Activated CD4-positive, alpha-beta T cell treated with anti-CD3 and anti-CD28 coated beads for 24 hours (primary cell): Measurements from ENCODE around the gene TAF11.
"Not testable (repeated sequence)": the region's sequence is repeated elsewhere in the genome, so short reads cannot be mapped to it uniquely, and the experiment has no call there.

ENCODE experiments used
- DNase-seq, 2 donors: peaks; one replicate each; pipeline ENCODE4 v3.0.0-alpha.2; 2020; ENCODE audit warnings: low read depth in 2 of 2

The TAF11 gene

GRCh38 chr6:34887753-34888513, at the start of gene TAF11:
TAF11 (minus strand) TSS chr6:34888042; CDS start chr6:34887957, 85 bp downstream.
- DNase-seq = peak; percentile 75 to 87

- DNase-seq = no peak
Observed at GRCh38 chr6:34934516-34934915, 46.7 kb upstream of the TAF11 start.

GRCh38 chr6:34932202-34932601, 44.4 kb upstream of the TAF11 start:
- DNase-seq = not testable (repeated sequence)

DNA sequence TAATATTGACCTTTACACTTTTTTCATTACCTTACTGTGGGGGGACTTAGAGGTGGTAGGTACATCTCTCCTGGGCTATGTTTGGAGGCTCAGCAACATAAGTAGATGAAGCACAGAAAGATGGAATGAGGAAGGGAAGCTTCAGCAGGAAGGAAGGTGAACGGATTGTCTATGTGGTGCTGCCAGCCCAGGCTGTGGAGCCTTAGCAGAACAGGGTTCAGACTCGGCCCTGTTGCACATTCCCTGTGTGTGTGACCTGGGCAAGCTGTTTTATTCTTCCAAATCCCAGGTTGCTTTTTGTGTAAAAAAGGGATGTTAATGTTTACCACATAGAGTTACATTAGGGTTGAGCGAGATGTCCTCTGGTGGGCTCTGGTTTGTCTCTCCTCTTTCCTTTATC, 42.4 kb upstream of the TAF11 start:
- DNase-seq = no peak

GRCh38 chr6:34929241-34929978, 41.6 kb upstream of the TAF11 start:
- DNase-seq = no peak

DNA sequence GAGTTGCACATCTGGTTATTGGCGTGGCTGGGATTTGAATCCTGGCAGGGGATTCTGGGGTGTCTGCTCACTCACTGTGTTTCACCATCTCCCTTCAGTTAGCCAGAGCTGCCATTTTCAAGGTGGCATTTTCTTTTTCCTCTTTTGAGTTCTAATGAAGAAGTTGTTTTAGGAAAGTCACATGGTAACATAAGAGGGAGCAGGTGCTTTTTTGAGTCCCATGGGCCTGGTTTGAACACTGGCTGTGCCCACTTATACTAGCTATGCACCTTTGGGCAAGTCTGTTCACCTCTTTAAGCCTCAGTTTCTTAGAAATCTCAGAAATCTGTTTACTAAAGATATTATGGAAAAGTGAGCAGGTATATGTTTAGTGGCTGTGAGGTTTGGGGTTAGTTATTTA, 40.9 kb upstream of the TAF11 start:
- no peak for DNase-seq

DNA sequence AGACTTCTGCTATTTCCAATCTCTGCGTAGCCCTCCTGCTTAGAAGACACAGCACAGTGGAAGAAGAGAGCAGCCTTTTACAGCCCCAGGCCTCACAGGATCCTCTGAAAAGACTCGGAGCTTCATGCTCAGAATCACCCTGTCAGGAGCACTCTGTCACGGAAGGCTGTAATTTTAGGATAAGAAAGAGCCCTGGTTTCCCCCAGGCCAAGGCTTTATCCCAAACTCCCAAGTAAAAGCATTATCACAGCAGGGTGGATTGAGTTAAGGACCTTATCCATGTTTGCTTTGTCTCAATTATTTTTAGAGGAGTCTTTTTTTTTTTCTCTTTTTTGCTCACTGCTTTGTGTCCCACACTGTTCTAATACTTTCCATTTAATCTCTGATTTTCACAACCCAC, 40.4 kb upstream of the TAF11 start:
- DNase-seq = no peak

GRCh38 chr6:34926655-34927054, 38.8 kb upstream of the TAF11 start:
- DNase-seq = no peak

DNA sequence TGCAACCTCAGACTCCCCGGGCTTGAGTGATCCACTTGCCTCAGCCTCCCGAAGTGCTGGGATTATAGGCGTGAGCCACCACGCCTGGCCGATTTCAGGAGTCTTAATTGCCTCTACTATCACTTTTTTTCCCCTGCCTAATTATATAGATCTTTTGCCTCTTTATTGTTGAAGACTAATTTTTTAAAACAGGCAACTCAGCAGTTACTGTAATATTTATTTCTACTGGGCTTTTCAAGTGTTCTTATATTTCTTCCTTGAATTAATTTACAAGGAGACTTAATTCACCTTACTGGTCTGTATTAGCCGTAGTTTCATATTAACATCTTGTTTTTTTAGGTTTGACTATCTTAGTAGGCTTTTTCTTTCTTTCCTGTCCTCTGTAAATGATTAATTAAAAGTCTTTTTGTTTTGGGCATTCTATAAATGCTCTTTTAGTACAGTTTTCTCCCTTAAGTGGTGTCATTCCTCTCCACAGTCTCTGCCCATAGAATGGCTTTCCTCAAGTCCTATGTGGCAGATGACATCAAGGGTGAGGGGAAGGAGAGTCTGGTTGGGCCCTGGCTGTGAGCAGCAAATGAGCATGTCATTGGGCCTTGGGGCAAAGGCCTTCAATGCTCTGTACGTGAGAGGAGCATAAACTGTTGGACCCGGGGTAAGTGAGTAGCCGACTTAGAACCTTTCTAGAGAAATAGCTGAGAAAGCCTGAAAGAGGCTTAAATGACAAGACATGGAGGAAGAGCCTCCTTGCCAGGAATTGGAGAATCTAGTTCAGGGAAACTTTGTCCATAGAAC, 37.2 kb upstream of the TAF11 start:
- no peak for DNase-seq

DNA sequence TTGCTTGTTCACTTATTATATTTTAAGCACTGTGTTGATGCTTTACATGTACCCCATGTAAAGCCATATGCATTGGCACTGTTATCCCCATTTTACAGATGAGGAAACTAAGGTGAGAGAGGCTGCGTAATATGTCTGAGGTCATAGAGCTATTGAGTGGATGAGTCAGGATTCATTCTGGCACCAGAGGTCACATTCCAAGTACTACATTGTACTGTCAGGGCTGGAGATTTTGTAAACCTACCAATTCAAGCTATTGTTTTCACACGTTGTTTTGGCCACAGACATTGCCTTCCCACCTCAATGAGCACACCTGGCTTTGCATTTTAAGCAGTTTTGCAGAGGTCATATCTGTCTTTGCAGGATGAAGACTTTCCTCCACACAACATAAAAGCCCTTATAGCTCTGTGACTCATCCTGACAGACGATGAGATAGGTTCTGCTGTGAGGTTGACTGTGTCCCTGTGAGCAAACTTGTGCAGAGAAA, 34.4 kb upstream of the TAF11 start:
- DNase-seq = no peak

DNA sequence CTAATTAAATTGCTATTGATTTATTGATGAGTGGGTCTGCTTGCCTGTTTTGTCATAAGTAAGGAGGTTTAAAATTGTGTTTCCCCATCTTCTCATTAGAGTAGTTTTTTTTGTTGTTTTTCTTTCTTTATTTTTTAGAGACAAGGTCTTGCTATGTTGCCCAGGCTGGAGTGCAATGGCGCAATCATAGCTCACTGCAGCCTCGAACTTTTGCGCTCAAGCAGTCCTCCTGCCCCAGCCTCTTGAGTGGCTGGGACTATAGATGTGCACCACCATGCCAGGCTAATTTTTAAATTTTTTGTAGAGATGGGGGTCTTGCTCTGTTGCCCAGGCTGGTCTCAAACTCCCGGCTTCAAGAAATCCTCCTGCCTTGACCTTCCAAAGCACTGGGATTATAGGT, 32.3 kb upstream of the TAF11 start:
- DNase-seq = no peak

- DNase-seq = no peak
Observed at GRCh38 chr6:34919651-34920050, 31.8 kb upstream of the TAF11 start.

DNA sequence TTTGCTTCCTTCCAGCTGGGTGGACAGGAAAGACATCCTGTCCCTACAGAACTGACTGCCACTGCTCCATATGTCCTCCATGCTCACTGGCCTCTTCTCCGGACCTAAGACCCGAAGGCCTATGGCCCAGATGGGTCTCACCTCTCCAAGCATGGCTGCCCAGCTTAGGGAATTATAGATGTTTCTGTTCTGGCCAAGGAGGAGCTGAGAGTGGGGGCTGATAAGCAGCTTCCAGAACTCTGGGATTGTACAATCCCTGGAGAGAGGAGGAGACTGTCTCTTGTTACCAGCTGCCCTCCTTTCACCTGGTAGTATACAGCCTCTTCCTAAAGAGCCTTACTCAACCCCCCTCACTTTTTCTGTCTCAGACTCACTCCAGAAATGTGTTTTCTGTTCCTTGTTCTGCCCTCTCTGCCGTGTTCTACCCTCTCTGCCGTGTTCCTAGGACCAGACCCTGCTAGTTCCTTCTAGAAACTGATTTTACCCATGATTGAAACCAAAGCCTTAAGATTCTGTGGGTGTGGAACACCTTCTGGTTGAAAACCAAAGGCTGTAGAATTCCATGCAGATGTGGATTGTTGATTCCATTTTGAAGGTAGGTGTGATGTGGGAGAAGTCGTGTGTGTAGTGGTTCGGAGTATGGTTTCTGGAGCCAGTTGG, 29.9 kb upstream of the TAF11 start:
- DNase-seq = no peak

- no peak for DNase-seq
Observed at GRCh38 chr6:34916348-34916967, 28.6 kb upstream of the TAF11 start.

- no peak for DNase-seq
Observed at GRCh38 chr6:34914358-34914757, 26.5 kb upstream of the TAF11 start.

DNA sequence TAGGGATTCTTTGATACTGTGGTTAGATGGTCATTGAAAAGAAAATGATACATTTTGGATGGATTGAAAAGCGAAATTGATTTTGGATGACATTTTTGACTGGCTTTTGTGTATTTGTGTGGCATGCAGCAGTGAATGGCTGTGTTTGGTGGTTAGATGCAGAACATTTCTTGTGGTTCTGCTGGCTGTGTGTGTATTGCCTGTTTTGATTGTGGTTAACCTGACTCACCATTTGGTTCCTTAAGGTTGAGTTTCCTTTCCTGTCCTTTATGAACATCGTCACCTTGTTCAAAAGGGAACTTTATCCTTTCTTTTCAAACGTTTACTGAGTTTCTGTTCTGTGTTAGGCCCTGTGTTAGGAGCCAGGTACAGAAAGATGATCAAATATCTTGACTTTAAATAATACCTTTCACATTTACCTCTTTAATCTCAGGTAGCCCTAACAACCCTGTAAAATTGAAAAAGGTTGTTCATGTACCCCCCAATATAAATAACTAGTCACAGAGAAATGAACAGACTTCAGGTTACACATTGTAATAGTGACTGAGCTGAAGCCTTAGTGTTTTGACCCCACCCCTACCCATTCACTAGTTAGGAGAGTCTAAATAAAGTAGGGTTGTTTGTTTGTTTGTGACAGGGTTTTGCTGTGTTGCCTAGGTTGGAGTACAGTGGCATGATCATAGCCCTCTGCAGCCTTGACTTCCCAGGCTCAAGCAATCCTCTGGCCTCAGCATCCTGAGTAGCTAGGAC, 25.0 kb upstream of the TAF11 start:
- DNase-seq = peak in 1 of 2 donors; percentile 6

- no peak for DNase-seq
Observed at GRCh38 chr6:34911822-34912221, 24.0 kb upstream of the TAF11 start.

DNA sequence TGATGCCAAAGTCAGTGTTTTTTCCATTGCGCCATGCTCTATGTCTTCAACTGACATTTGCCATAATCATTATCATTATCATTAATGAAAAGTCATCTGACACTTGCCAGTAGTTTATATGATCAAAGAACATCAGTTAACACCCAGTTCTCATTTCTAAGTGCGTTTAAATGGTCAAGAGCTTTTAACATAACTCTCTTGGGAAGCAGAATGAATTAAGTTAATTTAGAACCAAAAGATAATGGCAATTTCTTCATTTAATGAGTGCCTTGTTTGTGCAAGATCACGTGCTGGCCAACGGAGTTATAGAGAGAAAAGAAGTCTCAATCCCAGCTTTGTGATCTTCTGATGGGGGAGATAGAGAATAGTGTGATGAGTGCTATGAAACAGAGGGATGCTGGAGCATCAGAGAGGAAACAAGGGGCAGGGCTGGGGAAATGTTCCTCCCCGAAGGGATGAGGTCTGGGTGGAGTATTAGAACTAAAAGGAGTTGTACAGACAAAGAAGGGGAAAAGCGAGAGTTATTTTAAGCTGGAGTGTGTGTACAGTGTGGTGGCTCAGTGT, 21.6 kb upstream of the TAF11 start:
- DNase-seq = no peak

DNA sequence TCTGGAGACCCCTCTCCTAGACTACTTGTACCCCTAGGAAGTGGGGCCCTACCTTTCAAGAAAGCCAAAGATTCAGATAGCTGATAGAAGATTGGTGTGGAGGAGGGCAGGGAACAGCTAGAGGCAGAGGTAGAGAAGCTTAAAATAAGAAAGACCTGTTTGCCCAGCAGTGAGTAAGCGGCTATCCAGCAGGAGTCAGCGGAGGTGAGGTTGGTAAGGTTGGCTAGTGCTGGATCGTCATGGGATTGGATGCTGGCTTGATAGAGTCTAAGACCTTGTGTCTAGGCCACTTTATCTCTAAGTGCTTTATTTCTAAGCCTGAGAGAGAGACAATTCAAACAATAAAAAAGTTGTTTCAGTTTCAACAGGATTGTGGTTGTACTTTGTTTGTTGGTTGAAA, 20.4 kb upstream of the TAF11 start:
- DNase-seq = no peak

DNA sequence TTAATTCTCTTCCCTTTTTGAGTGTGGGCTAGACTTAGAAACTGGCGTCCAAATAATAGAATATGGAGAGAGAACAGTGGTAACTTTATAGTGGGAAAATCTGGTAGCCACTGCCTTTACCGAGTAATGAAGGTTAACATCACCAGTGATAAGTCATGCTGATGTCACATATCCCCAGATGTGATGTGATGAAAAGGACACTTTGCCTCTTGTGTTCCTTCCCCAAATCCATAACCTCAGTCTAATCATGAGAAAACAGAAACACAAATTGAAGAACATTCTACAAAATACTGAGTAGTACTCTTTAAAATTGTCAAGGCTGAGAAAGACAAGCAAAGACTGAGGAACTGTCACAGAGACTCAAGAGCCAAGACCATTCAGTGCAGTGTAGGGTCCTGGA, 19.0 kb upstream of the TAF11 start:
- DNase-seq = no peak
